Activated CD8-positive, alpha-beta memory T cell treated with anti-CD3 and anti-CD28 coated beads for 48 hours (primary cell): ENCODE measurements around the gene QSOX2.
"Not testable (repeated sequence)": the region's sequence is repeated elsewhere in the genome, so short reads cannot be mapped to it uniquely, and the experiment has no call there.

Experiments used
- DNase-seq, 3 experiments: peaks; one replicate each; pipeline ENCODE4 v3.0.0-alpha.2; 2020; ENCODE audit warnings: low read depth in 2 of 3, low spot score in 2 of 3

QSOX2 gene

GRCh38 chr9:136267261-136268111 lies 21.9 kb upstream of the QSOX2 start:
- peak; percentile 69 to 81 (median 71) for DNase-seq

GRCh38 chr9:136266641-136267040 lies 21.0 kb upstream of the QSOX2 start:
- DNase-seq: not testable (repeated sequence)

GRCh38 chr9:136265561-136266355 lies 20.1 kb upstream of the QSOX2 start:
- no peak for DNase-seq

GRCh38 chr9:136264441-136265405 lies 19.1 kb upstream of the QSOX2 start:
- no peak for DNase-seq

- no peak for DNase-seq
These were observed 18.4 kb upstream of the QSOX2 start for GRCh38 chr9:136264031-136264430.

GRCh38 chr9:136262671-136263178 lies 17.1 kb upstream of the QSOX2 start:
- DNase-seq: no peak

- no peak for DNase-seq
These were observed 16.2 kb upstream of the QSOX2 start for GRCh38 chr9:136261686-136262430.

GRCh38 chr9:136260936-136261472 lies 15.4 kb upstream of the QSOX2 start:
- DNase-seq: no peak

GRCh38 chr9:136260521-136260920 lies 14.9 kb upstream of the QSOX2 start:
- DNase-seq: no peak

GRCh38 chr9:136259836-136260235 lies 14.2 kb upstream of the QSOX2 start:
- DNase-seq: no peak

- no peak for DNase-seq
These were observed 13.9 kb upstream of the QSOX2 start for GRCh38 chr9:136259517-136259813.

- no peak for DNase-seq
These were observed 13.3 kb upstream of the QSOX2 start for GRCh38 chr9:136258786-136259516.

GRCh38 chr9:136258299-136258625 lies 12.7 kb upstream of the QSOX2 start:
- DNase-seq: no peak

GRCh38 chr9:136257381-136258298 lies 12.0 kb upstream of the QSOX2 start:
- DNase-seq: no peak

GRCh38 chr9:136255896-136256890 lies 10.6 kb upstream of the QSOX2 start:
- DNase-seq: no peak

- DNase-seq: no peak
These were observed 9.5 kb upstream of the QSOX2 start for GRCh38 chr9:136255166-136255538.

- DNase-seq: no peak
These were observed 9.0 kb upstream of the QSOX2 start for GRCh38 chr9:136254381-136255165.
